Tibial nerve (tissue), 4 donors: Measurements from ENCODE around the gene RBFOX1. TPM values are rescaled to one million over a fixed set of nuclear protein-coding genes. Genes with fewer than 3 reads are reported as not detected.

Experiments
- DNase-seq, 2 donors: peaks; one replicate each; pipeline ENCODE4 v3.0.0-alpha.2; 2019; ENCODE audit warnings: low spot score in 2 of 2
- H3K27ac ChIP-seq, 4 donors: fragments of 200-600 bp; sonication (generic) in 3 of 4; one replicate each; pipeline ENCODE4 v1.5.1; 2017 to 2019; ENCODE audit warnings: mild to moderate bottlenecking in 1 of 4
- H3K27me3 ChIP-seq, 2 donors: fragments of 200-600 bp; sonication (generic) in 1 of 2; one replicate each; pipeline versions ENCODE4 v1.5.1 to v1.6.0; 2017 to 2019
- H3K36me3 ChIP-seq, 3 donors: fragments of 200-600 bp; sonication (generic); one replicate each; pipeline ENCODE4 v1.5.1; 2018 to 2019
- H3K4me1 ChIP-seq, 4 donors: fragments of 200-600 bp; sonication (generic) in 3 of 4; one replicate each; pipeline ENCODE4 v1.5.1; 2017 to 2019
- H3K4me3 ChIP-seq, 4 donors: fragments of 200-600 bp; sonication (generic) in 3 of 4; one replicate each; pipeline ENCODE4 v1.5.1; 2017 to 2019; ENCODE audit warnings: mild to moderate bottlenecking in 1 of 4, moderate library complexity in 1 of 4
- H3K9me3 ChIP-seq, 4 donors: fragments of 200-600 bp; sonication (generic) in 3 of 4; one replicate each; pipeline ENCODE4 v1.5.1; 2017 to 2019
- EP300 ChIP-seq, 2 donors: sonication (generic); formaldehyde crosslinking; IDR thresholded peaks; one replicate each; pipeline ENCODE4 v1.6.1; 2017; ENCODE audit warnings: antibody characterized with exemption in 2 of 2, mild to moderate bottlenecking in 1 of 2
- POLR2A ChIP-seq, 2 donors: fragments of 450-650 bp; IDR thresholded peaks; one replicate each; pipeline ENCODE4 v1.6.1; 2017; ENCODE audit warnings: antibody characterized with exemption in 2 of 2, mild to moderate bottlenecking in 2 of 2, moderate library complexity in 2 of 2
- WGBS, 2 donors: methylation state at CpG; one replicate each; pipeline ENCODE4 v1.1.5; 2018; 5-methylcytosine and 5-hydroxymethylcytosine counted together
- total RNA-seq, 4 donors: library from RNA; depleted of rRNA; stranded (reverse); fragments of >200 nt; gene quantifications; one replicate each; pipeline ENCODE4 v1.1.0, GENCODE V29; 2016
- TF ChIP-seq, protein P1 (sequence below), 5 experiments: fragments of 200-600 bp in 3 of 5; fragments of 450-650 bp in 2 of 5; sonication (generic) in 3 of 5; IDR thresholded peaks; one replicate each; pipeline ENCODE4 v1.5.1; 2016 to 2019; ENCODE audit warnings: antibody characterized with exemption in 5 of 5, mild to moderate bottlenecking in 3 of 5, moderate library complexity in 2 of 5

RBFOX1 gene
- total RNA-seq, 4 donors from 2014 or later = 0.22 to 2.1 (median 1.3) TPM; not detected in 1

DNA sequence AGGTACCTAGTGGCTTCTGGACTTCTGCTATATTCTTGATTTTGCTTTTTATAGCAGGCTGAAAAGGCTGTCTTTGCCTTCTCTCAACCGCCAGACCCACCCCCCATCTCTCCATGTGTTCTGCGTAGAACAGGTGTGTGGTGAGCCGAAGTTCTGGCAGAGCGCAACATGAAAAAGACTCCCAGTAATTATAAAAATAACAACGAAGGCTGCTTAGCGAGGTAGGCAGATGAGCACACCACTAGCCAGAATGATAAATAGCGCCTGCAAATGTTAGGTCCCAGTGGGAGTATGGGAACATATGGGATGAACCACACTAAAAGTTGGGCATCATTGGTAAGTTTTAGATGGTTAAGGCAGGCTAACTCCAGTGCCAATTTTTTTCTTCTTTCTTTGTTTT lies 14.0 kb upstream of the RBFOX1 start:
- Histone ChIP-seq H3K36me3 (no peaks in the 10 kb centered on the region), H3K4me3 (no peak overlapping the region), H3K4me1 (no peaks in the 10 kb centered on the region), H3K9me3 (no peaks in the 10 kb centered on the region), H3K27me3 (no peaks in the 10 kb centered on the region), H3K27ac (no peak overlapping the region)
- WGBS, 2 donors = 74 to 78% methylated on average over 7 of the region's 7 CpGs
- no peak for DNase-seq
- no peak for TF ChIP-seq EP300 (IDR thresholded peaks at IDR 0.05)
- TF ChIP-seq, protein P1, sequence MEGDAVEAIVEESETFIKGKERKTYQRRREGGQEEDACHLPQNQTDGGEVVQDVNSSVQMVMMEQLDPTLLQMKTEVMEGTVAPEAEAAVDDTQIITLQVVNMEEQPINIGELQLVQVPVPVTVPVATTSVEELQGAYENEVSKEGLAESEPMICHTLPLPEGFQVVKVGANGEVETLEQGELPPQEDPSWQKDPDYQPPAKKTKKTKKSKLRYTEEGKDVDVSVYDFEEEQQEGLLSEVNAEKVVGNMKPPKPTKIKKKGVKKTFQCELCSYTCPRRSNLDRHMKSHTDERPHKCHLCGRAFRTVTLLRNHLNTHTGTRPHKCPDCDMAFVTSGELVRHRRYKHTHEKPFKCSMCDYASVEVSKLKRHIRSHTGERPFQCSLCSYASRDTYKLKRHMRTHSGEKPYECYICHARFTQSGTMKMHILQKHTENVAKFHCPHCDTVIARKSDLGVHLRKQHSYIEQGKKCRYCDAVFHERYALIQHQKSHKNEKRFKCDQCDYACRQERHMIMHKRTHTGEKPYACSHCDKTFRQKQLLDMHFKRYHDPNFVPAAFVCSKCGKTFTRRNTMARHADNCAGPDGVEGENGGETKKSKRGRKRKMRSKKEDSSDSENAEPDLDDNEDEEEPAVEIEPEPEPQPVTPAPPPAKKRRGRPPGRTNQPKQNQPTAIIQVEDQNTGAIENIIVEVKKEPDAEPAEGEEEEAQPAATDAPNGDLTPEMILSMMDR (IDR thresholded peaks at IDR 0.05) = no peak
- TF ChIP-seq POLR2A (IDR thresholded peaks at IDR 0.05) = no peak

DNA sequence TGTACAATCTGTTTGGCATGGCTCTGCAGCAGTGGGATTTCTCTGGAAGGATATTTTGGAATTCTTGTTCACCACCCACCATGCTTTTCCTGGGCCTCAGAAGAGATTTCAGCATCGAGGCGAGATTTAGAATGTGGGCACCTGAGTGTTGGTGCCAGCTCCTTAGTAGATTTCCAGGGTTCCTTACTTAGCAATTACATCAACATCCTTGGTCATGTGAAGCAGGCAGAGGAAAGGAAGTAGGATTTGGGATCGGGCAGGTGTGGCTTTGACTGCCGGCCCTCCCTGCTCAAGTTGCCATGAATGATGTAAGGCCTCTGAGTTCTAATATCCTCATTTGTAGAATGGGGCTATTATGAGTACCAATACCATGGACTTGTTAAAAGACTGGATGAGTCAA lies 13.1 kb upstream of the RBFOX1 start:
- Histone ChIP-seq H3K36me3 (no peaks in the 10 kb centered on the region), H3K9me3 (no peaks in the 10 kb centered on the region), H3K27me3 (no peaks in the 10 kb centered on the region), H3K4me3 (no peak overlapping the region), H3K4me1 (no peaks in the 10 kb centered on the region), H3K27ac (no peak overlapping the region)
- TF ChIP-seq, protein P1 (IDR thresholded peaks at IDR 0.05) = no peak
- TF ChIP-seq POLR2A (IDR thresholded peaks at IDR 0.05) = no peak
- no peak for TF ChIP-seq EP300 (IDR thresholded peaks at IDR 0.05)
- no peak for DNase-seq
- WGBS, 2 donors = 73 to 87% methylated on average over 4 of the region's 4 CpGs

DNA sequence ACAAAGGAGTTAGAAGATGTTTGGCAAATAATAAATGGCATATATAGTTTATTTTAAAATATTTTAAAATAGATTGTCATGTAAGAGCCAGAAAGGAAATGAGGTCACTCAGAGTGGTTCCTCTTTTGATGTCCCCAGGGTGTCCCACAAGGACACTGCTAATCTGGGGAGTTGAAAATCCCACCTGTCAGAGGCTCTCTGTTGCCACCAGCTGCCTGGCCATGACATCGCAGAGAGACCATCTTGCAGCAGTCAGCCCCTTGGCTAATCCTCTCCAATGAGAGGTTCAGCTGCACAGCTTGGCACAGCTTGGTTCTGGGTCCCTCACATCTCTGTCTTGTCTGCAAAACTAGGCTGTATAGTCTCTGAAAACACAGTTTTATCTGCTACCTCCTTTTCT lies 11.0 kb upstream of the RBFOX1 start:
- Histone ChIP-seq H3K36me3 (no peaks in the 10 kb centered on the region), H3K4me1 (no peaks in the 10 kb centered on the region), H3K9me3 (no peaks in the 10 kb centered on the region), H3K27me3 (no peaks in the 10 kb centered on the region), H3K27ac (no peak overlapping the region), H3K4me3 (no peak overlapping the region)
- no peak for DNase-seq
- WGBS, 2 donors = 56 to 64% methylated on average over 1 of the region's 1 CpG
- TF ChIP-seq POLR2A (IDR thresholded peaks at IDR 0.05) = no peak
- no peak for TF ChIP-seq EP300 (IDR thresholded peaks at IDR 0.05)
- TF ChIP-seq, protein P1 (IDR thresholded peaks at IDR 0.05) = no peak

DNA sequence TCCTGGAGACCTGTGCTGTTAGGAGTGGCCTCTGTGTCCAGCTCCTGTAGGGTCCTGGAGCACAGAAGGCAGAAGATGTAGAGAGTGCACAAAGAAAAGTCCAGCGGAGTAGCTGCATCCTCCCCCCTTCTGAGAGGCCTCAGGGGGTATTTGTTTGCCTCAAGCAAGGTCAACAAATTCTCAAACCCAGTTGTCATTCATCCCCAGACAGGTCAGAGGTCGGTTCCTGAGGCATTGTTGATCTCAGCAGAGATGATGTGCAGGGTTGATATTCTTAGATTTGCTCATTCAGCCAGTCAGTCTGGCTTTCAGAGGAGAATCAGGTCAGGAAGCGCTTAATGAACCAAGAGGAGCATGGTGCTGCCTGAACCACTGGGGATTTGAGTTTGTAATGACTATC lies 8.3 kb upstream of the RBFOX1 start:
- no peak for DNase-seq
- H3K4me1 ChIP-seq = no peaks in the 10 kb centered on the region
- H3K27me3 ChIP-seq = no peaks in the 10 kb centered on the region
- 35 to 36% methylated on average over 3 of the region's 3 CpGs for WGBS, 2 donors
- H3K36me3 ChIP-seq = no peaks in the 10 kb centered on the region
- TF ChIP-seq, protein P1 (IDR thresholded peaks at IDR 0.05) = no peak
- TF ChIP-seq EP300 (IDR thresholded peaks at IDR 0.05) = no peak
- TF ChIP-seq POLR2A (IDR thresholded peaks at IDR 0.05) = no peak
- no peak overlapping the region for H3K4me3 ChIP-seq
- H3K9me3 ChIP-seq = no peaks in the 10 kb centered on the region
- no peak overlapping the region for H3K27ac ChIP-seq

DNA sequence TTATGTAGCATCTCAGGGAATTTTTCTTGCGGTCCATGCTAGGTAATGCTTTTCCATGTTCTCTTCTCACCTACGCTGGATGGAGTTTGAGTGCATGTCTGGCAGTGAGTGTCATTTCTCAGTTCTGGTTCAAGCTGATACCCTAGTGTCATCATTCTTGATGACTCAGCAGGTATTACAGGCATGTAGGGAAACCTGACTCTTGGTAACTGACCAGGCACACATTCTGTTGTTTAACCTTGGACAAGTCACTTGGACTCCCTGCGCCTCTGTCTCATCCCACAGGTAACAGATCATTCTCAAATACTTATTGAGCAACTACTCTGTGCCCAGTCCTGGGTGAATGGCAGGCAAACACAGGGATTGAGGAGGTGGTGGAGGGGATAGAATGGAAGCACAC lies 6.8 kb upstream of the RBFOX1 start:
- WGBS, 2 donors = 95 to 99% methylated on average over 3 of the region's 3 CpGs

More for the DNA sequence above, 6.8 kb upstream of the RBFOX1 start:
- Histone ChIP-seq H3K27ac (no peak overlapping the region), H3K36me3 (no peaks in the 10 kb centered on the region), H3K4me1 (no peaks in the 10 kb centered on the region), H3K9me3 (no peaks in the 10 kb centered on the region), H3K4me3 (no peak overlapping the region), H3K27me3 (no peaks in the 10 kb centered on the region)
- DNase-seq = no peak
- TF ChIP-seq POLR2A (IDR thresholded peaks at IDR 0.05) (no peak), EP300 (IDR thresholded peaks at IDR 0.05) (no peak)
- TF ChIP-seq, protein P1 (IDR thresholded peaks at IDR 0.05) = no peak
